ENCODE measurements around the gene PAPSS2.

GRCh38 chr10:87659571-87660483 lies at the start of gene PAPSS2:
- TF ChIP-seq CTCF (IDR thresholded peaks at IDR 0.05; ENCODE audit: insufficient read depth, low read length, poor library complexity, severe bottlenecking) (no peak), EZH2phosphoT487 (conservative IDR thresholded peaks at IDR 0.05; ENCODE audit: low read length) (no peak)

Measured in SU-DHL-6 (cell line).